GM19395 (cell line): Measurements from ENCODE around the gene CMTM6.
A peak's percentile ranks its signal among the peaks of the same experiment; 100 is the strongest.
"Not testable (repeated sequence)": the region's sequence is repeated elsewhere in the genome, so short reads cannot be mapped to it uniquely, and the experiment has no call there.

Experiments used
- ATAC-seq: cut with Tn5 transposase; IDR thresholded peaks from one replicate; pipeline ENCODE4 v1.9.1; 2021; ENCODE audit warnings: mild to moderate bottlenecking, moderate library complexity; ENCODE audit not compliant: unreplicated experiment

The CMTM6 gene

DNA sequence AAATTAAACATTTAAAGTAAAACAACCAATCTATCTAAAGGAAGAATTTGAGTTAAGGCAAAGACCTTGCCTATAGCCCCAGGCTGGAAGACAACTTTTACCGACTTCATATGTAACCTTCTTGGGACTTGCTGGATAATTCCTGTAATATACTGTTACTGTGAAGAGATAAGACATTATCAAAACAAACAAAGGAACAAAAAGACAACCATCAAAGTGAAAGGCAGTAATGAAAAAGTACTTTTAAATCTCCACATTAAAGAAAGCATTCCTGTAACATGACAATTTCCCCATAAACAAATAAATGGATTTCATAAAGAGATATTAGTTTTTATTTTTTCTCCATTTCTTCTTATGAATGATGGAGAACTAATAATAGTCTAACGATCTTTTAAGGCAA, 2.4 kb downstream of the CMTM6 start:
- ATAC-seq = no peak

DNA sequence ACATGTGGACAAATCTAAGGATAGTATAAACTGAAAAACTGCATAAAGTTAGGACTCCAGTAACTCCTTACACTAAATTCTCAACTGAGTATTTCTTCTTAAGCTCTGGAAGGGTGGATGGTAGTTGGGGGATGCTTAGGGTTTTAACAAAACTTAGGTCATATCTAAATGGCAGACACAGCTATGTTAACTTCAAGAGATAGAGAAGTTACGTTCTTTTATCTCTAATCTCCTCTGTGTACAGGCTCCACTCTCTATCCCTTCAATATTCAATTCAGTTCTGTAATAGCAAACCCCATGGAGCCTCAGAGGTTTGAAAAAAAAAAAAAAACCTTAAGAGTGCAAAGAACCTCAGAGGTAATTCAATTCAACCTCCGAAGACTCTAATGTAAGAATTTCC, 3.1 kb downstream of the CMTM6 start:
- no peak for ATAC-seq

DNA sequence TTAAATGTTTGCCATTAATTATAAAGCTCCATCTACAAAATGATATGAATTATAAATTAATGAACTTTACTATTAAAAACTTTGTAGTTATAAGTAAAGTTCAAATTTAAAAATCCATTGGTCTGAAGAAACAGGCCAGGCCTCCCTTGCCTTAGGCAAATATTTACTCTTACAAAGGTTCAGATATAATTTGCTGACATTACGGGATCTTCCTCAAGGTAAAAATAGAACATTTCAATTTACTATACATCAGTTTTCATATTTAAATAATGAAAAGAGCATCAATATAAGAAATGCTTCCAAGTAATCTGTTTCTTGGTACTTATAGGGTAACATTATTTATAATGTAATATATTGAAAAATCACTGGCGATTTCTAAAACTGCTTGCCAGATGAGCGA, 3.7 kb downstream of the CMTM6 start:
- no peak for ATAC-seq

DNA sequence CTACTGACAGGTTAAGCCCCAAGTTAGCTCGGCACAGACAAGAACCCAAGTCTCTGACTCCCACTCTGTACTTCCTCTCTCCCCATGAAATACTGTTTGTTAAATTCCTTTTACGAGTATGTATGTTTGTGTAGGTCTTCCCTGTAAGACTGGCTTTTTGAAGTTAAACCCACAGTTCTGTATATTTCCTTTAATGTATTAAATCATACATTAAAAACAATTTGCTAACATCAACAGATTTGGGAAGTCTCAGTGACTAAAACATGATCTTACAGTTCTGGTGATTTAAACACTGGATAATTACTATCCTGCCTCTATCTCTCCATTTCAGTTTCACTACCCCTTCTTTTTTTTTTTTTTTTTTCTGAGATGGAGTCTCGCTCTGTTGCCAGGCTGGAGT, 4.4 kb downstream of the CMTM6 start:
- no peak for ATAC-seq

DNA sequence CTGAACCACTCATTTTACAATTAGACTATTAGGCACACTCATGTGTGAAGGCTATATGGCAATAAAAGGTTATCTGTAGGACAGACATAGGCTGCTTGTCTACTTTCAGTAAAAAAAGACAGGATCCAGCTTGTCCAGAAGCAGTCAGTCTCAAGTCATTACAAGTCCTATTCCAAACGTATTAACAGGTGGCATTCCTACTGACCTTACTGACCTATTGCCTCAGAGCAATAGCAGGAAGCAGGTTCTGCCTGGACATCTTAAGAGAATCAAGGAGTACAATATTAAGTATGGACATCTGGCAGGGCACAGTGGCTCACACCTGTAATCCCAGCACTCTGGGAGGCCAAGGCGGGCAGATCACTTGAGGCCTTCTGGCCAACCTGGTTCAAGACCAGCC, 7.0 kb downstream of the CMTM6 start:
- ATAC-seq = no peak

DNA sequence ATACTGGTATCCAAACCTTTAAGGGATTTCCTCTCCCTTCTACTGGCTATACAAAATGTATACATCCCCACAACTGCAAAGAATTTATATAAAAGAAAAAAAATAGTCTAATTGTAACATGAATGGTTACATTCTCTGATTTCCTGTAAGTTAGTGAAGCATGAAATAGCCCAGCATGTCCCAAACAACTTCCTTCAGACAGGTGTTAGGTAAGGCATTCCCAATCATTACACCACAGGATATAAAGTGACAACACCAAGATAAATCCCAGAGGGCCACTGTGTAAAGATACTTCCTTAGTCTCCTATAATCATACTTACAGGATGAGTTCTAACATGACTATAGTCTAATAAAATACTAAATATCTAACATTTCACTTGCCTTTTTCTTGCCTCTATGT, 7.6 kb downstream of the CMTM6 start:
- no peak for ATAC-seq

DNA sequence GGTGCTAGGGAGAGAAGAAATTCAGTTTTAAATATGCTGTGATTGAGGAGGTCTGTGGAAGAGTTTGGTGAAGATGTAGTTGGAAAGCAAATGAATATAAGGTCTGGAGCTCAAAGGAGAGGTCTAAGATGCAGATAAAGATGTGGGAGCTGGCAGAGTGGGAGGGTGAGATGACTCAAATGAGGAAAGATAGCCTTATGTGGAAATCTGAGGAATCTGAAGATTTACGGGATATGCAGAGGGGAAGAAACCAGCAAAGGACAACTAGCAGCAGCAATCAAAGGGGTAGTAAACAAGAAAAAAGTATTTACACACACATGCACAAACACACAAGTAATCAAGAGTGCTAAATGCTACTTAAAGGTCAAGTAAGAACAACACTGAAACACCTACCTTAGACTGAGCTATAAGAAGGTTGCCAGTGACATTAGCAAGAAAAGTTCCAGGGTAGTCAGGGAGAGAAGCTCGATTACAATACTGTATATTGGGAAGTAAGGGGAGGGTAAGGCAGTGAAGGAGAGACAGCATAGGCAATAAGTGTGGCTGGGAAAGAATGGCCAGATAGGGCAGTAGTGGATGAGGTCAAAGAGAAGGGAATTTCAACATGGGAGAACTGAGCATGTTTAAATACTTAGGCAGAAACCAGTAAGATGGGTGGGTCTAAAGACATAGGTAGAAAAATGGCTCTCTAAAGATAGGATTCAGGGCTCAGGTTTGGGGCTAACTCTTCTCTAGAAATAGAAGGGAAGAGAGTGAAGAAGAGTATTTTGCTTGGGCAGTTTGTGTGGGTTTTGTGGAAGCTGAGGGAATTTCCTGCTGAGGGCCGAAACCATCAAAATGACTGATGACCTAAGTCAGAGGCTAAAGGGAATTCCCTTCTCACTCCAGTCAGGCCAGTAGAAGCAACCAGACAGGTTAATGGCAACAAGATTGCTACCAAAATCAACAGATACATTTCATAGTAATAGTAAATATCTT, 8.9 kb downstream of the CMTM6 start:
- ATAC-seq = peak; percentile 76

DNA sequence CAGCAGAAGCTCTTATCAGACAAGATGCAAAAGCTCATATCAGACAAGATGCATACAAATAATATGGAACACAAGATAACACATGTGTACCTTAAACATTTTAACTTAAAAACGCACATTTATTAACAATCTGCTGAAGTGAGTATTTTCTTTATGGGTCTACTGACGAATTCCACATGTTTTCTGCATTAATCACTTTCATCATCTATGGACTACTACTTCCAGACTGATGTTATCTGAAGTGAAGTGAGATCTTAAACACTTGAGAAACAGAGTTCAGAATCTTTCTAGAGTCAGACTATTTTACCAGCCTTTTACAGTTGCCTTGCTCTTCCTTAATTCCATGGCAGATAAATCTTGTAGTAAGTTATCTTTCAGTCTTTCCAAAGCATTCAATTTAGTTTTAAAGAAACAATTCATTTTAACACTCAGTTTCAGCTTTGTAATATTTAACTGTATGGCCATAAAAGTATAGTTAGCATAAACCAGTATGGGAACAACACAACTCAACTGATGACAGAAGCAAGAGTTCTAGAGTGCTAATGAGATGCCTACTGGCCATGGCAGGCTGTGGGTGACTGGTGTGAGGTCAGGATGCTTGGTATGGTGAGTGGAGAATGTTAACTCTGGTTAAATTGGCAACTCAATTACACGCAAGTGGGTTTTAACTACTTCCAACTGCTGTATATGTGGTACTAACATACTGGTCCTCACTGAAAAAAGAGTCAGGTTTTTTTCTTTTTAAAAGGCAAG, 9.8 kb downstream of the CMTM6 start:
- ATAC-seq = no peak

DNA sequence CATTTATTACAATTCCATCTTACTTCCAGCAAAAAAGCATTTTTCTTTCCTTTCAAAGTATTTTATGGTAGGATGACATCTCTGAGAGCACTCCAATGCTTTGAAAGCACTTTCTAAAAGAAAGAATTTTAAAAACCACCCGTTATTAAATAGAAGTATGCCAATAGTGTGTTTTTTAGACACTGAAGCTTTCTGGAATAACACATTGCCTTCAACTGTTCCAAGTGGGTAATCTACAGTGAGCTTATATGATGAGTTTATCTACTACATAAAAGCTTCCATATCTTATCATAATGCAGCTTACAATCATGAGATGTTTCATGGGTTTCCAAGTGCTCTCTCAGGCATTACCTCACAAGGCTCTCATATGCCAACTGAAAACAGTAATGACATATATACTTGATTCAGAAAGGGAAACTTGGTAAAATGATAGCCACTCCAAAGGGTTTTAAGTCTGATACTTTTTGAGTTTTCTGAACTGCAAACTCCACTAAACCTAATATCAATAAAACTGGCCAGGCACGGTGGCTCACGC, 14.1 kb downstream of the CMTM6 start:
- no peak for ATAC-seq

DNA sequence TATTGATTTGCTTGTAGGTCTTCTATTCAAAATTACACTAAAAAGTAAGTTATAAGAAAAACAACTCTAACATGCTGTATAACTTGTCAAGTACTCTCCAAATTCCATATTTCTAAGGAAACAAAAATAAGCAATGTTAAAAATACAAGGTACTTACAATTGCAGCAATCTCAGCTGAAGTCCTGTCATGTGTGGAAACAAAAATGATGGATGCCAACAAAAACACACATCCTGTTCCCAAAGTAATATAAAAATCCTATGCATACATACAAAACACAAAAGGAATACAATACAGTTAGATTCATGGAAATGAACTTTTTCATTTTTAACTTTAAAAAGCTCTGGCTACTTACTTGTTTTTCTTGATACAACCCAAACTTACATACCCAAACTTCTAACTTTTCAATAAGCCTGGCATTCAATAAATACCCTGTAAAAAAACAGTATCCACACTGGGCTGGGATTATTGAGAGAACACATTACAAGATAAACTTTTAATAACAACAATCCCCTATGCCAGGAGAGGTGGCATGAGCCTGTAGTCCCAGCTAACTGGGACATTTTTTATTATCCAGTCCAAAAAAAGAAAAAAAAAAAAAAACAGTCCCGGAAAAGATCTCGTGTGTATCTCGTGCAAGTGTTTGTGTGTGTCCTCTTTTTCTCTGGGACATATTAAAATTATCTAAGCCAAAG, 14.7 kb downstream of the CMTM6 start:
- no peak for ATAC-seq

DNA sequence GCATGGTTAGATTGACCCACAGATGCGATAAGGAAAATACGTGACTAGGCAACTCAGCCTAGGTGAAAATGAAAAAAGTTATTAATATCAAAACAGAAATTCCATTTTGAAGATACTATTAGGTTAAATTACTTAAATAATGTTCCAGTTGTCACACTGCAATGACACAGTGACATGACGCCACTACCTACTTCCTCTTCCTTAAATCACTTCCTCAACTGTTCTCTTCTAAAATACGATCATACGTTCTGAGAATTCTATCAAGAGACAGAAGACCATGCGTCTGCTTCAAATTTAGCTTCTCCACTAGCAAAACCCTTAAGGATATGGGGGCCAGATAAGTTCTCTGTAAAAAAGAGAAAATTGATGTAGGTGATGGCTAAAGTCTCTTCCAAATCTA, 18.2 kb downstream of the CMTM6 start:
- no peak for ATAC-seq

DNA sequence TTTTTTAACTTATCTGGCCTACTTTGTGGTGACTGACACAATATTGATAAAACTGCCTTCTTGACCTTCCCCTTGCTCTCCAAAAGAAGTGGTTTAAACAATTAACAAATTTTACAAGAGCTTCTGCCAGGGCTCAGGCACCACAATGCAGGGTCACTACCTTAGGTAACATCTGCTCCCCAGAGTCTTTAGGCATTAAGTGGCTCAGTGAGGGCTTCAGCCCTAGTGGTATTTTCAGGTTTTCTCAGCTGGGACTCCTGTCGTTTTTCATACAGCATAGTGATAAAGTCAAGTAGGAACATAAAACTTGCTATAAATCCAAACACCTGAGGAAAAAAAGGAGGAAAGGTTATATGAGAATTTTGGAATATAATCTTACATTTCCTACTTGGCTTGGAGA, 18.9 kb downstream of the CMTM6 start:
- ATAC-seq = no peak

DNA sequence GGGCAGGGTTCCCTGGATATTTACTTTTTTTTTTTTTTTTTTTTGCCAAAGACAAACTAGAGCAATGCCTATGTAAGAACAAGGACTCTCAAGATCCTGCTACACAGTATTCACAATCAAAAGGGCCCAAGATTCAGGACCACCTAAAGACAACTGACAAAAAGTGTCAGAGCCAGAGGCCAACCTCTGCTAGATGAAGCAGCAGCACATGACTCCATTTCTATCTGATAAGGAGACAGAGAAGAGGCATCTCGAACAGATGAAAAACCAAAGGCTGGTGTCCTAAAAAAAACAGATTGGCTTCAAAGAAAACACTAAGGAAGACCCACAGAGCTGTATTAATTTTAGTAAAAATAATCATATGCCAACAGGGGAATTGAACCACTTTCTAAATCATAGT, 20.0 kb downstream of the CMTM6 start:
- no peak for ATAC-seq

DNA sequence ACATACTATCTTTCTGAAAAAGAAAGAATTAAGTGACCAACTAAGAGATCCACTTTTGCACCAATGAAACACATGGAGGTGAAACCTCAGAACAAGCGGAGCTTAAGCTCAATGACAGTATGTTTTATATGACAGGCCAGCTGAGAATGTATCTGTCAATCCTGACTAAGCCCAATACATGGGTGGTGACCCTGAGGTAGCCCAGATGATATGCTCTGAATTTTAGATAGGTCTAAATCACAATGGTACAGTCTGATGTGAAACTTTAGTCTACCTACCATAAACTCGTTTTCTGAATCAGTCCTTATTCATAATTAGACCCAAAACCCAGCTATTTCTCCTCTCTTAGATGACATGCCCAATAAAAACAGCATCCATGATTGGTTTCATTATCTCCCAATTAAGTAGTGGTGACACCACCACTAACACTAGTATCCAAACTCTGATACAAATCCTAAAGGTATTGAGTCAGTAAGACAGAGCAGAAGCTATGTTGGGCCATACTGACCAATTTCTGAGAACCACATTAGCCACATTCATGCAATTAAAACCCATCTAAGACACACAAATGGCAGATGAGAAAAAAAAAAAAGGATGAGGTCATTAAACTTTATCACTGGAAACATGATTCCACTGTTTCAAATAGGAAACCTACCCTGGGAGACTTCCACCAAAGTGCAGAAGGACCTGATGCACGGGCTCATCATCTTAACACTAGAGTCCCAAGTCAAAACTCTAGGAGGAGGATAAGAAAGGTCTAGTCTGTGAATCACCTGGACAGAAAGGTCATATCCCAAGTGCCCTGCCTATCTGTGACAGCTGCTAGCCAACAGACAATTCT, 20.6 kb downstream of the CMTM6 start:
- no peak for ATAC-seq

DNA sequence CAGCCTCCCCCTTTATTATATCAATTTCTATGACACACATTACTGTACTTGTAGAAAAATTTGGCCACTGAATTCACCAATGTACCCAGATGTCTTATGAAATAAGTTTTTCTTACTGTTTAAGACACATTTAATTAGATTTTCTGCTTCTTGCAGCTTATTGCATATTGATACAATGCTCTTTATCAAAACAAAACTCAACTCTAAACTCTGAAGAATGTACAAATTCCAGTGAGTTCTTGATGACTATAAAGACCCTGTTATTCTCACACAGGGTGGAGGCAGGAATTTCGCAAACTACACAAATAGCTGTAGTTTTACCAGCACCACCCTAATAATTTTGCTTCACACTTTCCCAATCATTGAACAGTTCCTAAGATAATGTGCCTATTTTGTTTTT, 22.0 kb downstream of the CMTM6 start:
- no peak for ATAC-seq

DNA sequence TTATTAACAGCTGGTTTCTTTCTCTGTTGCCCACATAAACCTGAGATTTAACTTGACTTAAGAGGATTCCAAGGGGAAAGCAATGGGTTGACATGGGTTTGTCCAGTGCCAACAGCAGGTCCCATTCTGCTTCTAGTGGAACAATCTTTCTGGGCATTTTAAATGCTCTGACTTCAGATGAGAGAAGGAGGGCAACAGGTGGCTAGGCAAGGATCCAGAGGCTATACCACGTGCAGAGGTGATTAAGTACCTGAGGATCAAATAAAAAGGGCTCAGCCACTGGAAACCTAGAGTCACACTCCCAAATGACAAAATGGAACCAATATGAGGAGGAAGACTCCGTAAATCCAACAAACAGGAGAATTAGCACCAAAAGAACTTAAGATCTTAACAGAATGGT, 28.5 kb downstream of the CMTM6 start:
- no peak for ATAC-seq

DNA sequence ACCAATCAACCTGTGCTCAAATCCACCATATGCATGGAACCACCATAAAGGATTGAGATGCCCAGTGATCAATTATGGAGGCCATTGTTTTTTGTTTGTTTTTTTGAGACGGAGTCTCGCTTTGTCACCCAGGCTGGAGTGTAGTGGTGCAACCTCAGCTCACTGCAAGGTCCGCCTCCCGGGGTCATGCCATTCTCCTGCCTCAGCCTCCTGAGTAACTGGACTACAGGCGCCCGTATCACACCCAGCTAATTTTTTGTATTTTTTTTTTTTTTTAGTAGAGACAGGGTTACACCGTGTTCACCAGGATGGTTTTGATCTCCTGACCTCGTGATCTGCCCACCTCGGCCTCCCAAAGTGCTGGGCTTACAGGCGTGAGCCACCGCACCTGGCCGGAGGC, 30.5 kb downstream of the CMTM6 start:
- not testable (repeated sequence) for ATAC-seq

DNA sequence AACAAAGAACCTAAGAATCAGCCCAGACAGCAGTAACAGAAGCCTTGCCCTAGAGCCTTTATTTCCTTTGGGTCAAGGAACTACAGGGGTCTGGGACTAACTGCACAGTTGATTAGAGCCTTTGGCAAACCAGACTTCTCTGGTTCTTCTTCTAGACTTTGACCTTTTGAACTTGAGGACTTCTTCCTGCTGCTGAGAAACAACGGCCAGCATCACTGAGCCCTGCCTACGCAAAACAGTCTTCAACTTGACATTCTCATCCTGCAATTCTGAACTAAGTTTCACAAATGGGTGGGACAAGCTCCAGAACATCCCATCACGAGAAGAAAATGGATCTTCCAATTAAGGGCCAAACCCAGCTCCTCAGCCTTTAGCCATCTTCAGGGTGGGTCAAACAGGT, 31.4 kb downstream of the CMTM6 start:
- no peak for ATAC-seq

DNA sequence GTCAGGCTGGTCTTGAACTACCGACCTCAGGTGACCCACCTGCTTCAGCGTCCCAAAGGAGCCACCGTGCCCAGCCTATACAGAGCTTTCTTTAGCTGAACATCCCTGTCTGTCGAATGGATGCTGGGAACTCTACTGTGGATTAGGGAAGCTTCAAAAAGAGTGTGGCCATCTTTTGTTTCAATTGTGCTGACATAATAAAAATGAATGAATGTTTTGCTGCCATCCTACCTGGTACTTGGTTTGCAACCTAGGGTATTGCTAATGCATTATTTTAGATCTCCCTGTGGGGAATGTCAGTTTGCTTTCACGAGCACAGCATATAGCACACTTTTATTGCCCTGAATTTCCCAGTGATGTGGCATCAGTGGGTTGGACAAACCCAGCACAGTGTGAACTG, 32.3 kb downstream of the CMTM6 start:
- ATAC-seq = no peak

DNA sequence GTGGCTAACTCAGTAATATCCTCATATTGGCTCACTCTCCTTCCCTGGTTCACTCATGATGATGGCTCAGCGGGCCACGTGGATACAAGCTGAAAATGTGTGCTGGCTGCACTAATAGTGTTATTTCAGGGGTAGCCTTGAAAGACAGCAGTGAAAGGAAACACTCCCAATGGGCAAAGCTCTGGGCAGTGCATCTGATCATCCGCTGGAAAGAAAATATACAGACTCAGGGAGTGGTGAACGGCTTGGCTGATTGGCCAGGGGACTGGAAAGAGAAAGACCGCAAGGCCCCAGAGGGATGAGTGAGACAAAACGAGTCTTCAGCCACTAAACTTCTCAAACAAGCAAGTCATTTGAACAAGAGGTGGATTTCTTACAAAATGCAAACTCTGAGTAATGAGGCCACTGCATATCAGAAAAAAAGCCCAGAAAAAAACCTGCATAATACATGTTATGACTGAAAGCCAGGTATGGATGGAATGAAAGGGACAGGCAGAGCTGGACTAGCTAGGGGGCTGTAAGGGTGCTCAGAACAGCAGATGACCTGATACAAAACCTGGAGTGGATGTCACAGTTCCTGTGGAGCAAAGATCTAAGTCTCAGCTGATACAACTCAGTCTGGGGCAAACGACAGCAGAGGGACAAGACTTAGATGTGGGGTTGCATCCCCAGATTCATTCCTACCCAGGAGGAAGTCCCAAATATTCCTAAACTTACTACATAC, 33.3 kb downstream of the CMTM6 start:
- peak; percentile 32 for ATAC-seq
